RPMI8226 (cell line): ENCODE data around the gene ACADS.

Source experiments
- DNase-seq: peaks from one replicate; pipeline ENCODE4 v3.0.0-alpha.2; 2015

The ACADS gene

GRCh38 chr12:120758798-120759590, 33.4 kb downstream of the ACADS start:
- DNase-seq: no peak

GRCh38 chr12:120759591-120760348, 34.1 kb downstream of the ACADS start:
- no peak for DNase-seq

- DNase-seq: no peak
Observed at GRCh38 chr12:120760349-120761254, 35.0 kb downstream of the ACADS start.

GRCh38 chr12:120761519-120761934, 35.9 kb downstream of the ACADS start:
- DNase-seq: no peak

GRCh38 chr12:120762086-120762485, 36.5 kb downstream of the ACADS start:
- no peak for DNase-seq

- no peak for DNase-seq
Observed at GRCh38 chr12:120763250-120763649, 37.6 kb downstream of the ACADS start.

GRCh38 chr12:120764816-120765215, 39.2 kb downstream of the ACADS start:
- no peak for DNase-seq

GRCh38 chr12:120766566-120766965, 40.9 kb downstream of the ACADS start:
- DNase-seq: no peak

GRCh38 chr12:120767071-120768024, 41.7 kb downstream of the ACADS start:
- DNase-seq: no peak

GRCh38 chr12:120771097-120771496, 45.5 kb downstream of the ACADS start:
- DNase-seq: no peak

GRCh38 chr12:120774169-120774916, 48.7 kb downstream of the ACADS start:
- DNase-seq: no peak

- DNase-seq: no peak
Observed at GRCh38 chr12:120775862-120776552, 50.4 kb downstream of the ACADS start.

GRCh38 chr12:120783197-120783596, 57.6 kb downstream of the ACADS start:
- no peak for DNase-seq

- DNase-seq: no peak
Observed at GRCh38 chr12:120784804-120785203, 59.2 kb downstream of the ACADS start.

GRCh38 chr12:120787889-120788288, 62.3 kb downstream of the ACADS start:
- DNase-seq: no peak
